Lung (tissue), 12 donors: ENCODE results near the gene PDGFC. TPM values are rescaled to one million over a fixed set of nuclear protein-coding genes. Genes with fewer than 3 reads are reported as not detected.
A peak's percentile ranks its signal among the peaks of the same experiment; 100 is the strongest.

Source experiments
- ATAC-seq: fragments of 200-7000 bp; cut with Tn5 transposase; one replicate; pipeline ENCODE4 v1.9.1; 2020; ENCODE audit warnings: moderate number of reproducible peaks; ENCODE audit not compliant: insufficient read depth, low FRiP score
- DNase-seq, 3 donors: peaks; one replicate each; pipeline ENCODE4 v3.0.0-alpha.2; 2013 to 2017
- H3K27ac ChIP-seq, 2 donors: one replicate each; pipeline ENCODE4 v1.5.1; 2013; ENCODE audit warnings: mild to moderate bottlenecking in 2 of 2, moderate library complexity in 2 of 2, control low read depth in 1 of 2, inconsistent platforms in 1 of 2, low read depth in 1 of 2, low read length in 1 of 2
- H3K27me3 ChIP-seq, 3 donors: one replicate each; pipeline ENCODE4 v1.5.1; 2013; ENCODE audit warnings: low read length in 2 of 3; ENCODE audit not compliant: control insufficient read depth in 3 of 3, insufficient read depth in 3 of 3
- H3K36me3 ChIP-seq, 4 donors: one replicate each; pipeline ENCODE4 v1.5.1; 2013; ENCODE audit warnings: low read length in 4 of 4, mild to moderate bottlenecking in 1 of 4, moderate library complexity in 1 of 4; ENCODE audit not compliant: control insufficient read depth in 4 of 4, insufficient read depth in 4 of 4
- H3K4me1 ChIP-seq, 5 donors: one replicate each; pipeline ENCODE4 v1.5.1; 2013; ENCODE audit warnings: low read length in 5 of 5, mild to moderate bottlenecking in 2 of 5, moderate library complexity in 1 of 5; ENCODE audit not compliant: control insufficient read depth in 5 of 5, insufficient read depth in 5 of 5
- H3K4me3 ChIP-seq: one replicate; pipeline ENCODE4 v1.5.1; 2013; ENCODE audit warnings: mild to moderate bottlenecking, control low read depth, moderate library complexity
- H3K9ac ChIP-seq, 2 donors: one replicate each; pipeline ENCODE4 v1.5.1; 2013; ENCODE audit warnings: low read length in 2 of 2, control low read depth in 1 of 2; ENCODE audit not compliant: insufficient read depth in 1 of 2
- H3K9me3 ChIP-seq, 4 donors: one replicate each; pipeline ENCODE4 v1.5.1; 2013; ENCODE audit warnings: low read length in 3 of 4, mild to moderate bottlenecking in 1 of 4, moderate library complexity in 1 of 4; ENCODE audit not compliant: control insufficient read depth in 4 of 4, insufficient read depth in 3 of 4
- WGBS, 2 donors: extraction: QIAGEN DNeasy Blood & Tissue Kit; methylation state at CpG; one replicate each; pipeline ENCODE4 v1.1.7; 2013; 5-methylcytosine and 5-hydroxymethylcytosine counted together
- polyA plus RNA-seq, 2 donors: library from polyadenylated mRNA; stranded (reverse); fragments of 200-250 nt; gene quantifications; one replicate each; pipeline ENCODE4 v1.2.1, GENCODE V29; 2013
- total RNA-seq, 2 donors: library from RNA; depleted of rRNA in 1 of 2; stranded (reverse); fragments of >200 nt in 1 of 2; gene quantifications; one replicate each; pipeline ENCODE4 v1.2.1, GENCODE V29; 2014 to 2021
- TF ChIP-seq, protein P1 (sequence below): IDR thresholded peaks from 2 replicates; pipeline ENCODE4 v1.5.1; 2012; ENCODE audit warnings: mild to moderate bottlenecking; ENCODE audit errors: control extremely low read depth, extremely low read depth
- donor health status: control.
- donor health status: control.
- donor health status: Bipolar disorder and iron deficiency.
- donor health status: healthy.
- donor health status: DM: yes; HTN: yes; CAD: no.

PDGFC gene
- total and polyA plus RNA-seq, 4 donors: 4.5 to 56.0 (median 11.7) TPM

DNA sequence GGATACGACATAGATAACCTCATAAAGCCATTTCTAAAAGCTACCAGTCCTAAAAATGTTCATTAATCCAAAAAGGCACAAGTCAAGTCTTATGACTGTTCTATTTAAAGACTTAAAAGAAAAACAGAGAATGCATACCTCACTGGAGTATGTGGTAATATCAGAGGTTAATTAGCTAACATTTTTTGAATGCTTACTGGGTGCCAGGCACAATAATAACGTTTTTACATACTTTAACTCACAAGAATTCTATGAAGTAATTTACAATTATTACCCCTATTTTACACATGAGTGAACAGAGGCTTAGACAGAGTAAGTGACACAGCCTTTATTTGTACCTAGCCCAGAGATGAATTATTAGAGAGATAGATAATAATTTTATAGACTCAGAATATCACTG, 207.5 kb downstream of the PDGFC start:
- Histone ChIP-seq H3K9me3 (no peaks in the 10 kb centered on the region), H3K36me3 (no peaks in the 10 kb centered on the region), H3K27me3 (no peaks in the 10 kb centered on the region), H3K4me3 (no peak overlapping the region), H3K4me1 (peaks cover 0 to 17% (median 7%) of the 10 kb centered on the region in 5 donors), H3K27ac (no peak overlapping the region), H3K9ac (no peak overlapping the region)
- 44 to 64% methylated on average over 2 of the region's 2 CpGs for WGBS, 2 donors
- TF ChIP-seq, protein P1, sequence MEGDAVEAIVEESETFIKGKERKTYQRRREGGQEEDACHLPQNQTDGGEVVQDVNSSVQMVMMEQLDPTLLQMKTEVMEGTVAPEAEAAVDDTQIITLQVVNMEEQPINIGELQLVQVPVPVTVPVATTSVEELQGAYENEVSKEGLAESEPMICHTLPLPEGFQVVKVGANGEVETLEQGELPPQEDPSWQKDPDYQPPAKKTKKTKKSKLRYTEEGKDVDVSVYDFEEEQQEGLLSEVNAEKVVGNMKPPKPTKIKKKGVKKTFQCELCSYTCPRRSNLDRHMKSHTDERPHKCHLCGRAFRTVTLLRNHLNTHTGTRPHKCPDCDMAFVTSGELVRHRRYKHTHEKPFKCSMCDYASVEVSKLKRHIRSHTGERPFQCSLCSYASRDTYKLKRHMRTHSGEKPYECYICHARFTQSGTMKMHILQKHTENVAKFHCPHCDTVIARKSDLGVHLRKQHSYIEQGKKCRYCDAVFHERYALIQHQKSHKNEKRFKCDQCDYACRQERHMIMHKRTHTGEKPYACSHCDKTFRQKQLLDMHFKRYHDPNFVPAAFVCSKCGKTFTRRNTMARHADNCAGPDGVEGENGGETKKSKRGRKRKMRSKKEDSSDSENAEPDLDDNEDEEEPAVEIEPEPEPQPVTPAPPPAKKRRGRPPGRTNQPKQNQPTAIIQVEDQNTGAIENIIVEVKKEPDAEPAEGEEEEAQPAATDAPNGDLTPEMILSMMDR: no peak
- no peak for ATAC-seq
- DNase-seq: no peak

DNA sequence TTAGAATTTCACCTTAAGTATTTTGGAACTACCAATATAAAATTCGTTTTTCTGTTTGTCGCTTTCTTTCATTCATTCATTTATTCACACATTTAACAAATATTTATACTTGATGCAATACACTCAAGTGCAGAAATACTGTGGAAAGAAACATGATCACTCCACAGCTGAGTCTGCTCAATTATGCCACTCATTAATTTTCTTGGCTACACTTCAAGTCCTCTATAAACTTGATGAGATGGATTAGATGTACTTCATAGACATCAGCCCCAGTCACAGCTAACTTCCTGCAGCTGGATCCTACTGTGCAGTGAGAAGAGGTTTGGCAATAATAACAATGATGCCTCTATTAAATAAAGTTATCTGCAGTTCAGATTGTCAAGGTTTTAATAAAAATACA, 208.1 kb downstream of the PDGFC start:
- Histone ChIP-seq H3K9ac (no peak overlapping the region), H3K4me1 (peaks cover 0 to 17% (median 7%) of the 10 kb centered on the region in 5 donors), H3K4me3 (no peak overlapping the region), H3K27ac (no peak overlapping the region), H3K27me3 (no peaks in the 10 kb centered on the region), H3K9me3 (no peaks in the 10 kb centered on the region), H3K36me3 (no peaks in the 10 kb centered on the region)
- peak; percentile 30 to 82 (median 79) for DNase-seq
- WGBS, 2 donors: 29 to 84% methylated on average over 2 of the region's 2 CpGs
- TF ChIP-seq, protein P1: no peak
- no peak for ATAC-seq

DNA sequence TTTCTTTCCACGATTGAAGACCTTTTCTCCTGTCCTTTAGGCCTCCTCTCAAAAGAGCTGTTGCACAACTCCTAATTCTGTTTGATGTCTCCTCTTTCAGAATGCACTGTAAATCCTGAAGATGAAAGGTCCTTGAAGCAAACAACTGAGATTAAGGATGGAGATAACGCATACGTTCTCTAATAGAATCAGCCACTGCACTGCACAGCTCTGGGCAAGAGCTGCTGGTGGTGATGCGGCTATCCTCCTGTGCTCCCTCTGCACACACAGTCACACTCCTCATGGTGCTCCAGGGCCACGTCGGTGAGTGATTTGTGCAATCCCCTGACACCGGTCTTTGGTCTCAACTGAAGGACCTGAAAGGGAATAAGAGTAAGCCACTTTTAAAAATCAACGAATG, 208.7 kb downstream of the PDGFC start:
- ATAC-seq (no peak), DNase-seq (peak in 2 of 3 donors; percentile 22 to 39)
- Histone ChIP-seq H3K36me3 (no peaks in the 10 kb centered on the region), H3K9ac (no peak overlapping the region), H3K9me3 (no peaks in the 10 kb centered on the region), H3K27me3 (no peaks in the 10 kb centered on the region), H3K4me1 (peaks cover 0 to 17% (median 7%) of the 10 kb centered on the region in 5 donors), H3K27ac (no peak overlapping the region), H3K4me3 (no peak overlapping the region)
- TF ChIP-seq, protein P1: no peak
- 72 to 83% methylated on average over 8 of the region's 8 CpGs for WGBS, 2 donors

DNA sequence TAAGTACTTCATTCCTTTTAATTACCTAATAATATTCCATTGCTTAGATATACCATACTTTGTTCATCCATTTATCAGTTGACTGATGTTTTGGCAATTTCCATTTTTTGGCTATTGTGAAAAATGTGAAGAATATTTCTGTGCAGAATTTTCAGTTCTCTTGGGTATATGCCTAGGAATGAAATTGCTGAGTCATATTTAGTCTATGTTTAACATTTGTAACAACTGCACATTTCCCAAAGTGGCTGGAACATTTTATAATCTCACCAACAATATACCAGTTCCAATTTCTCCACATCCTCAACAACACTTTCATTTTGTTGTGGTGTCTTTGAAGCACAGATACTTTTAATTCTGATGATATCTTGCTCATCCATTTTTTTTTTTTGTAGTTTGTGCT, 215.5 kb downstream of the PDGFC start:
- no peaks in the 10 kb centered on the region for H3K9me3 ChIP-seq
- no peaks in the 10 kb centered on the region for H3K27me3 ChIP-seq
- H3K4me3 ChIP-seq: no peak overlapping the region
- ATAC-seq: no peak
- no peak overlapping the region for H3K9ac ChIP-seq
- TF ChIP-seq, protein P1: no peak
- no peaks in the 10 kb centered on the region for H3K36me3 ChIP-seq
- no peak overlapping the region for H3K27ac ChIP-seq
- H3K4me1 ChIP-seq: no peaks in the 10 kb centered on the region
- DNase-seq: no peak
